CD14-positive monocyte (primary cell): ENCODE measurements around the gene WDPCP. TPM values are rescaled to one million over a fixed set of nuclear protein-coding genes. Genes with fewer than 3 reads are reported as not detected.

Experiments
- DNase-seq, 3 donors: peaks; one replicate each; pipeline ENCODE4 v3.0.0-alpha.2; 2011 to 2022
- H2AFZ ChIP-seq: 2 replicates; pipeline ENCODE4 v1.6.0; 2012; ENCODE audit warnings: mild to moderate bottlenecking, low read depth, low read length, inconsistent platforms; ENCODE audit not compliant: insufficient read depth, poor library complexity, severe bottlenecking
- H3K27ac ChIP-seq, 2 donors: 1 replicate in 1 of 2; 2 replicates in 1 of 2; pipeline ENCODE4 v1.5.1; 2012 to 2013; ENCODE audit warnings: low read length in 2 of 2, control low read depth in 1 of 2, inconsistent platforms in 1 of 2, low read depth in 1 of 2, mild to moderate bottlenecking in 1 of 2
- H3K27me3 ChIP-seq, 2 donors: one replicate each; pipeline versions ENCODE4 v1.6.0 to v1.6.1; 2011 to 2013; ENCODE audit warnings: low read length in 2 of 2; ENCODE audit not compliant: control insufficient read depth in 2 of 2, insufficient read depth in 2 of 2
- H3K36me3 ChIP-seq, 2 donors: replicated peaks in 1 of 2; 1 replicate in 1 of 2; 2 replicates in 1 of 2; pipeline versions ENCODE4 v1.5.1 to v1.6.1; 2012 to 2013; ENCODE audit warnings: low read length in 2 of 2, control low read depth in 1 of 2, inconsistent platforms in 1 of 2, mild to moderate bottlenecking in 1 of 2; ENCODE audit not compliant: insufficient read depth in 2 of 2, control insufficient read depth in 1 of 2
- H3K4me1 ChIP-seq, 2 donors: 1 replicate in 1 of 2; 2 replicates in 1 of 2; pipeline versions ENCODE4 v1.5.1 to v1.6.1; 2012 to 2013; ENCODE audit warnings: low read length in 2 of 2, control low read depth in 1 of 2, inconsistent platforms in 1 of 2, mild to moderate bottlenecking in 1 of 2, moderate library complexity in 1 of 2; ENCODE audit not compliant: insufficient read depth in 2 of 2, control insufficient read depth in 1 of 2
- H3K4me2 ChIP-seq: replicated peaks from 2 replicates; pipeline ENCODE3; 2012; ENCODE audit warnings: low read length, moderate library complexity, mild to moderate bottlenecking; ENCODE audit not compliant: poor library complexity, severe bottlenecking; ENCODE audit errors: extremely low read depth
- H3K4me3 ChIP-seq, 3 experiments: fragments of 200-600 bp in 1 of 3; sonication (generic) in 1 of 3; replicated peaks in 1 of 3; 1 replicate in 2 of 3; 2 replicates in 1 of 3; pipeline ENCODE4 v1.5.1; 2011 to 2013; ENCODE audit warnings: low read length in 3 of 3, mild to moderate bottlenecking in 3 of 3, control low read depth in 2 of 3, low read depth in 2 of 3, inconsistent platforms in 1 of 3, moderate library complexity in 1 of 3
- H3K79me2 ChIP-seq: 2 replicates; pipeline ENCODE4 v1.6.0; 2012; ENCODE audit warnings: mild to moderate bottlenecking, control low read depth, inconsistent platforms, low read length, moderate library complexity; ENCODE audit not compliant: insufficient read depth
- H3K9ac ChIP-seq: 2 replicates; pipeline ENCODE4 v1.6.0; 2017; ENCODE audit warnings: low read length, mild to moderate bottlenecking; ENCODE audit not compliant: insufficient read depth, poor library complexity, severe bottlenecking
- H3K9me3 ChIP-seq, 2 donors: replicated peaks in 1 of 2; 1 replicate in 1 of 2; 2 replicates in 1 of 2; pipeline versions ENCODE4 v1.5.1 to v1.6.1; 2012 to 2013; ENCODE audit warnings: low read length in 2 of 2, control low read depth in 1 of 2; ENCODE audit not compliant: control insufficient read depth in 1 of 2, insufficient read depth in 1 of 2
- H4K20me1 ChIP-seq: 2 replicates; pipeline ENCODE4 v1.6.0; 2012; ENCODE audit warnings: mild to moderate bottlenecking, low read length, control low read depth, moderate library complexity; ENCODE audit not compliant: insufficient read depth
- H3K27ac Mint-ChIP-seq, 7 donors: one replicate each; pipeline ENCODE4 v1.8.0; 2020; ENCODE audit warnings: mild to moderate bottlenecking in 7 of 7, mixed read lengths in 7 of 7, moderate library complexity in 6 of 7, inconsistent platforms in 2 of 7
- H3K27me3 Mint-ChIP-seq, 3 donors: one replicate each; pipeline ENCODE4 v1.8.0; 2021 to 2022; ENCODE audit warnings: low read depth in 3 of 3, mild to moderate bottlenecking in 3 of 3, mixed read lengths in 3 of 3, moderate library complexity in 3 of 3, inconsistent platforms in 1 of 3
- H3K36me3 Mint-ChIP-seq, 2 donors: one replicate each; pipeline ENCODE4 v1.8.0; 2020; ENCODE audit warnings: mixed read lengths in 2 of 2, inconsistent platforms in 1 of 2, mild to moderate bottlenecking in 1 of 2
- H3K4me1 Mint-ChIP-seq: one replicate; pipeline ENCODE4 v1.8.0; 2020; ENCODE audit warnings: mild to moderate bottlenecking, mixed read lengths
- H3K4me3 Mint-ChIP-seq, 2 donors: one replicate each; pipeline ENCODE4 v1.8.0; 2020; ENCODE audit warnings: mild to moderate bottlenecking in 2 of 2, mixed read lengths in 2 of 2, moderate library complexity in 1 of 2
- H3K9me3 Mint-ChIP-seq, 7 donors: one replicate each; pipeline ENCODE4 v1.8.0; 2020 to 2022; ENCODE audit warnings: mixed read lengths in 7 of 7, mild to moderate bottlenecking in 6 of 7, moderate library complexity in 6 of 7, inconsistent platforms in 2 of 7
- CTCF ChIP-seq: fragments of 200-600 bp; IDR thresholded peaks from one replicate; pipeline ENCODE4 v1.8.0; 2022; ENCODE audit warnings: antibody characterized with exemption, mild to moderate bottlenecking
- WGBS: methylation state at CpG from one replicate; pipeline ENCODE4 v1.1.5; 2013; ENCODE audit warnings: missing lambda C conversion rate; ENCODE audit not compliant: insufficient coverage; 5-methylcytosine and 5-hydroxymethylcytosine counted together
- intact Hi-C, 2 donors: fragments of 100-400 bp; cut with micrococcal nuclease; formaldehyde crosslinking; loops; one replicate each; pipeline versions ENCODE4 v1.15.0 to v1.15.1; 2023
- polyA plus RNA-seq, 3 donors: library from polyadenylated mRNA; depleted of rRNA in 1 of 3; unstranded in 2 of 3; stranded (reverse) in 1 of 3; fragments of 300-500 nt in 2 of 3; fragments of >200 nt in 1 of 3; fragmentation: Illumina TruSeq in 2 of 3; gene quantifications; 1 replicate in 2 of 3; 2 replicates in 1 of 3; pipeline ENCODE4 v1.2.3, GENCODE V29; 2012 to 2021

Gene WDPCP
- polyA plus RNA-seq, 3 donors: 3.3 to 5.2 (median 3.7) TPM

GRCh38 chr2:63249161-63249560 lies 339.1 kb downstream of the WDPCP start:
- no peaks in the 10 kb centered on the region for H3K27me3 ChIP-seq
- TF ChIP-seq CTCF: no peak
- H4K20me1 ChIP-seq: no peaks in the 10 kb centered on the region
- H2AFZ ChIP-seq: no peak overlapping the region
- Mint-ChIP-seq H3K4me1 (no peaks in the 10 kb centered on the region), H3K27me3 (no peaks in the 10 kb centered on the region), H3K27ac (no peak overlapping the region), H3K9me3 (peaks cover 0 to 16% (median 8%) of the 10 kb centered on the region in 7 donors), H3K4me3 (no peak overlapping the region), H3K36me3 (peaks cover 0 to 5% of the 10 kb centered on the region in 2 donors)
- no peaks in the 10 kb centered on the region for H3K79me2 ChIP-seq
- H3K36me3 ChIP-seq: no peaks in the 10 kb centered on the region
- H3K27ac ChIP-seq: no peak overlapping the region
- no peak overlapping the region for H3K4me3 ChIP-seq
- no peak for DNase-seq
- no peak overlapping the region for H3K9ac ChIP-seq
- no CpG with 5 or more reads among the region's 2 CpGs for WGBS
- peaks cover 0 to 6% of the 10 kb centered on the region in 2 donors for H3K9me3 ChIP-seq
- no peaks in the 10 kb centered on the region for H3K4me1 ChIP-seq
- intact Hi-C loops: no loop called here
- no peak overlapping the region for H3K4me2 ChIP-seq

GRCh38 chr2:63242747-63243146 lies 345.5 kb downstream of the WDPCP start:
- Histone ChIP-seq H3K4me1 (no peaks in the 10 kb centered on the region), H3K36me3 (no peaks in the 10 kb centered on the region), H3K4me2 (no peak overlapping the region), H3K9ac (no peak overlapping the region), H3K79me2 (no peaks in the 10 kb centered on the region), H3K27ac (no peak overlapping the region), H3K9me3 (peaks cover 0 to 3% of the 10 kb centered on the region in 2 donors), H3K27me3 (no peaks in the 10 kb centered on the region), H4K20me1 (no peaks in the 10 kb centered on the region), H3K4me3 (no peak overlapping the region), H2AFZ (no peak overlapping the region)
- intact Hi-C loops: no loop called here
- H3K36me3 Mint-ChIP-seq: no peaks in the 10 kb centered on the region
- no peak overlapping the region for H3K27ac Mint-ChIP-seq
- no peaks in the 10 kb centered on the region for H3K4me1 Mint-ChIP-seq
- H3K9me3 Mint-ChIP-seq: peaks cover 0 to 8% (median 2%) of the 10 kb centered on the region in 7 donors
- no peak overlapping the region for H3K4me3 Mint-ChIP-seq
- no CpG with 5 or more reads among the region's 1 CpG for whole genome bisulfite sequencing
- no peak for DNase-seq
- H3K27me3 Mint-ChIP-seq: peaks cover 0 to 2% (median 0%) of the 10 kb centered on the region in 3 donors
- TF ChIP-seq CTCF: no peak
